HG02973 (cell line): ENCODE data around the gene GRHL1.

ENCODE experiments used
- ATAC-seq: cut with Tn5 transposase; IDR thresholded peaks from one replicate; pipeline ENCODE4 v1.9.1; 2021; ENCODE audit warnings: moderate library complexity; ENCODE audit not compliant: unreplicated experiment

Gene GRHL1

DNA sequence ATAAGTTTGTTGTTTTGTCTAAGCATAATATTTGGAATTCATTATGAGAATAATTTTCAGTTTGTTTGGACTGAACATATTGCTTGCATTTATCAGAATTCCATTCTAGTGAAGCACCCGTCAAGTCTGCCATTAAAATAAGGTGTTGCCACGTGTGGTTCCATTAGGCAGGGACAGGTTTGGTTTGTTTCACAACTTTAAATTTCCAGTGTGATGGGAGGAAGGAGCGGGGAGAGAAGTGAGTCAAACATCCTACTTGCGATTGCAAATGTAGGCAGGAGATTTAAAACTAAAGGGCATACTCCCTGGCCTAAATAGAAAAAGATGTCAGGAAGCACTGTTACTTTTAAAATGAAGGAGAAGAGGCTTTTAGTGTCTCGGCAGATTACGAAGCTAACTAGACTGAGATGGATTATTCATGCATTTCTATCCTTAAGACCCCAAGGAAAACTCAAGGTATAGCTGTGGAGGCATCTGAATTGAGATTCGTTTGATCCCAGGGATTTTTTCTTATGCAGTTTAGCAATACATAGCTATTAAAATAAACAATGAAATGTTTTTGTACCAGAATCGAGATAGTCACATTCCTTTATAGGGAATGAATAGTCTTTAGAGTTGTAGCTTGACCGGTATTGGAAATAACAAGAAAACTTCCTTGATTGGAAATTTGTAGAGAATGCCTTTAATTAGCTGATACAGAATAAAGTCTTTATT is 19.8 kb downstream of the GRHL1 start:
- no peak for ATAC-seq

GRCh38 chr2:9971890-9972289 is 20.4 kb downstream of the GRHL1 start:
- ATAC-seq: no peak

DNA sequence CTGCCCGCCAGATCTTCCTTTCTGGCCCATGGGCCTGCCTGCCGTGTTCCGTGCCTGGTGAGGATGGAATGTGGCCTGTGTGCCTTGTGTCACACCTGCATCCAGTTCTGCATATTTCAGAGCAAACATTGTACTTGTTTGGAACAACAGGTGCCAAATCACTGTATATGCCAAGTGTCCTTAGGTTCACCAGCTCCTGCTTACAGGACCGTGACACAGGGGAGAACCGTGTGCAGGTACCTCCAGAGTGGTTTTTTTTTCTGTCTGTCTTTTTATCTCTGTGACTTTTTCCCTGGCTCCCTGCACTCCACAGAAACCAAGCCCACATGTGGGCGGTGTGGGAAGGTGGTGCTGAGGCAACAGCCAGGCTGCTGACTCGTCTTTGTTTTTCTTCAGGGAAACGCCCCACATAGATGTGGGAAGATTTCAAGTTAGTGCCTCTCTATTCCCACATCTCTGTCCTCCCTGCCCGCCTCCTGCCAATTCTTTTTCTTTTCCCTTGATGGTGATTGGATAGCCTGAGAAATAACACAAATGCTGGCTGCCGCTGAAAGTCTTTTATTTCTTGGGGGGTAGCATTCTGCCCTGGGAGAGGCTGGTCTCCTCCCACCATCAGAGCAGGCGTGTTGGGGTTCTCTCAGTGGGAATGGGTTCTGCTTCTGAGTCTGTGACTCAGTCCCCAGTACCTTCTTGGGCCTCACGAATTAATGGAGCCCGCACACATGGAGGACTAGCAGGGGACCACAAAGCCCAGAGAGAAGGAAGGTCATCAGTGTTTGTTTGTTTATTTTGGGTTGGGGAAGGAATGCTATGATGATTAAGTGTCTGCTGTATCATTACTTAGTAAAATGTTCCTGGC is 21.4 kb downstream of the GRHL1 start:
- ATAC-seq: no peak

DNA sequence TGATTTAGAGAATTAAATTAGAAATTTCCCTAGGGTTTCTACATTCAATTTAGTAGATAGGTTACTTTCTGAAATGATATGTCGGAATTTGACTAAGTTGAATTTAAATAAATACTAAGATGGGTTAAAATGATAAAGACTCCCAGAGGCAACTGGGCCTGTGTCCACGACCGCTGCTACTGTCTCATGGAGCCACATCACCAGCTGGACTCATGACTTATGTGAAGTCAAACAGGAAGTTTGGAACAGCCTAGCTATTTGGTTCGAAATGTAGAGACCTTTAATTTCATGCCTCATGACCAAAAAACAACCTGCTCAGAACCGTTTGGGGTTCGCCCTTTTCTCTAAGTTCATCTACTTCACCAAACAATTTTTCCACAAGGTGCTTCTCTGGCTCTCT is 22.2 kb downstream of the GRHL1 start:
- ATAC-seq: no peak

DNA sequence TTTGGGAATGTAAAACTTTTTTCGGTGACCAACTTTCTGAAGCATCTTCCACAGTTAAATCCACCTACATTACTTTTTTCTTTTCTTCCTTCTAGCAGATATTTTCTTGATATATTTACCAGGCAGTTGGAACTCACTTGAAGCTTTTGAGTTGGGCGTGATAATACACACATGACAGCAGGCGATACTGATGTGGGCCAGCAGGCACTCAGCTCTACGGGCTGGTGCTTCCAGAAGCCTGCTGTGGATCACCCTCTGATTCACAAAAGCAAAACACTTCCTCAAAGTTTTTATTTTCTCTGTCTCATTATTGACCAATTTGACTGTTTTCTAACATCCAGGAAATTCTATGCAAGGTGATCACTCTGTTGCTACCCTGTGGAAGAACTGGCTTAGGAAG is 22.9 kb downstream of the GRHL1 start:
- ATAC-seq: no peak

- no peak for ATAC-seq
Measured at GRCh38 chr2:9975328-9975727, 23.8 kb downstream of the GRHL1 start.

- no peak for ATAC-seq
Measured at GRCh38 chr2:9975805-9976447, 24.4 kb downstream of the GRHL1 start.

- no peak for ATAC-seq
Measured at GRCh38 chr2:9979977-9980376, 28.5 kb downstream of the GRHL1 start.

- ATAC-seq: no peak
Measured at GRCh38 chr2:9980520-9980919, 29.0 kb downstream of the GRHL1 start.

- ATAC-seq: no peak
Measured at GRCh38 chr2:9981655-9982054, 30.2 kb downstream of the GRHL1 start.

GRCh38 chr2:9982248-9982647 is 30.8 kb downstream of the GRHL1 start:
- ATAC-seq: no peak

GRCh38 chr2:9982891-9983290 is 31.4 kb downstream of the GRHL1 start:
- no peak for ATAC-seq

GRCh38 chr2:9983401-9984216 is 32.1 kb downstream of the GRHL1 start:
- ATAC-seq: no peak

DNA sequence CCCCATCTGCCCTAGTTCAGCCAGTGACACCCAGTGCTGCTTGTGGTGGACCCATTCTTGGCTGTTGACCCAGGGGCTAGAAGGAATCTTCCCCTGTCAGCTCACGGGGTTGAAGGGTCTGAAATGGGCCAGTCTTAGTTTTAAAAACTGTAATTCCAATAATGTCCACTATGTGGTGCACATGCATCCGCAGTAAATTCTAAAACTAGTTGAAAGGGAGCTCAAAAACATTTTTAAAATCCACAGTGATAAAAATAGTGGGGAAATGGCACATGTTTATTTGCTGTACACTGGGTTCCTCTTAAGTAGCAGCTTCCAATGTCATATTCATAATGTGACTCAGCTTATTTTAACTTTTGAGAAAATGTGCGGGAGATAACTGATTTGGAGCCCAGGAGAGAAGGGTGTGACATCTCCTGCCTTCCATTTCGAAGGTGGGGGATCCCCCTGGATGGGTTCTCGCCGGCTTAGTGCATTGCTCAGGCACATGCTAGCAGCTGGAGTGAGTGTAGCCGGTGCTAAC is 32.8 kb downstream of the GRHL1 start:
- ATAC-seq: no peak

DNA sequence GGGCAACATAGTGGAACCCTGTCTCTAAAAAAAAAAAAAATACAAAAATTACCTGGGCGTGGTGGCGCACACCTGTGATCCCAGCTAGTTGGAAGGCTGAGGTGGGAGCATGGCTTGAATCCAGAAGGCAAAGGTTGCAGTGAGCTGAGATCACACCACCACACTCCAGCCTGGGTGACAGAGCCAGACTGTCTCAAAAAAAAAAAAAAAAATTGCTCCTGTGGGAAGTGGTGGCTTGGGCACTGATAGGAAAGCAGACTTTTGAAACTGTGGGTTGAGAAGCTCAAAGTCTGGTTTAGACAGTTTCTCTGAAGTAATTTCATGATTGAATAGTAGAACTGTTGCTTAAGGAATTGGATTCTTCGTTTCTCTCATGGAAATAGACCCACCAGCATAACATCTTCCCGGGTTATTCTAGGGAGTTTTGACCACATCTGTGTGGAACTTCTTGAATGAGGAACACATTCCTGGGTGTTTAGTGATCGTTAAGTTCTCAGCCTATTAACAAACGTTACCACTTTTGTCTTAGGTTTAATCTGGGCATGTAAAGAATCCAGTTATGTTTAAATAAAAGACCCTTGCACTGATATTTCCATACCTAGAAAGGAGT is 33.5 kb downstream of the GRHL1 start:
- ATAC-seq: no peak

- no peak for ATAC-seq
Measured at GRCh38 chr2:9985531-9986328, 34.2 kb downstream of the GRHL1 start.

DNA sequence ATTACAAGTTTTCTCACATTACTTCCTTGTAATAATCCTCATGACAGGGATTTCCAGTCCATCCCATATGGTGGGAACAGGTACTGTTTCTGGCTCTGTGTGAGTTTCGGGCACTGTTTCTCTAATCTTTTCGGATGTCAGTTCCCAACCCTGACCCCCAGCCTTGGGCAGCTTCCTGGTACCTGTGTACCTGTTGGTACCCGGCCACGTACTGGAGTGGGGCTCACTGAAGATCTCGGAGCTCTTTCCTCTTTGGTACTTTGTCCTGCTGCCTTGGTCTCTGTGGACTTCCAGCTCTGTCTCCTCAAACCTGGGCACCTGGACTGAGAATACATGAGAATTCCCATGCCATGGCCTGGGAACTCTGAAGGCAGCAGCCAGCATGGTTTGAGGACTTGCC is 36.8 kb downstream of the GRHL1 start:
- no peak for ATAC-seq

DNA sequence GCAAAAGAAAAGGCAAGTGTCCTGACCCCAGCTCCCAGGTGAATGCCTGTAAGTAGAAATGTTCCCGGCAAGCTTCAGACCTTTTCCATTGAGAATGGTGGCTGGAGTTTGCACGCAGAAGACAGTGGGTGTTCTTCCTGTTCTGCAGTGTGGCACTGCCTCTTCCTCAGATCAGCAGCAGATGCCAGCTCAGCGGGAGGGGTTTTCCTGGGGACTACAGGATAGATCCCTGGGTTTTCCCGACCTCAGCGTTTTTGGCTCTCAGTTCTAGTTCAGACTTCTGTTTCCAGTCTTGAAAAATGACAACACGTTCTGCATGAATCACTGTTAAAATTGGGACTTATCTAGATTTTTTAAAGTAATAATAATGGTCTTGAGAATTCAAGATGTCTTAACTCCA is 39.2 kb downstream of the GRHL1 start:
- no peak for ATAC-seq

DNA sequence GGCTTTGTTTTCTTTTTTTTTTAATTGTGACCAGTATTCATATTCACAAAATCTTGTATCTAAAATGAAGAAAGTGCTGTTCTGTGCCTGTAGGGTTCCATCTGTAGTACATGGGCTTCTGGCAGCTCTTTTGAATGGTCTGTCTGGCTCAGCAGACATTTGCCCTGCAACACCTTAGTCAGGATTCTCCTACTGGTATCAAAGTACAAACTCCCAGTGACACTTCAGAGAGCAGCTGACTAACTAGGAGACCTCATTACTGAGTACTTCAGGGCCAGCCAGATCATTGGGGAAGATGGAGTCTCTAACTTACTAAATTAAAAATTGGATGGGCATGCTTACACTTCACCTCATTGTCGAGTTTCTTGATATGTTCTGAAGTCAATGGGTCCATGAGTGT is 39.7 kb downstream of the GRHL1 start:
- ATAC-seq: no peak

DNA sequence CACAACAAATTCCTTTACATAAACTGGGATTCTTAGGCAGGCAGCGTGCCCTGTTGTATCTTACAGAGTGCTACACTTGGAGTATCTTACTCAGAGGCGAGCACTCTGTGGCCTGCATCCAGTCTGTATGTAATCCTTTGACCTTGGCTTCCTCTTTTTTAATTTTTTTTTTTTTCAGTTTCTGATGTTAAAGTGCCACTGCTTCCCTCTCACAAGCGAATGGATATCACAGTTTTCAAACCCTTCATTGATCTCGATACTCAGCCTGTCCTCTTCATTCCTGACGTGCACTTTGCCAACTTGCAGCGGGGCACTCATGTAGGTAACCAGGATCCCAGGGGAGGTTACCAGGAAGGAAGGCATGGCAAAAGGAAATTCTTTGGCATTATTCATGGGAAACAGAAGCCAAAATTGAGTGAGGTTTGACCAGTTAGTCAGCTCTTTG is 40.4 kb downstream of the GRHL1 start:
- ATAC-seq: no peak
